Gastroesophageal sphincter (tissue), 3 donors: ENCODE results near the gene GPRC5B.

Experiments used
- CTCF ChIP-seq, 4 experiments: fragments of 200-600 bp in 2 of 4; fragments of 450-650 bp in 2 of 4; sonication (generic) in 1 of 4; IDR thresholded peaks; one replicate each; pipeline ENCODE4 v1.5.1; 2017 to 2019; ENCODE audit warnings: antibody characterized with exemption in 4 of 4, mild to moderate bottlenecking in 2 of 4, moderate library complexity in 2 of 4
- EP300 ChIP-seq: sonication (generic); formaldehyde crosslinking; IDR thresholded peaks from one replicate; pipeline ENCODE4 v1.6.1; 2017; ENCODE audit warnings: antibody characterized with exemption, mild to moderate bottlenecking
- POLR2A ChIP-seq, 2 donors: fragments of 450-650 bp; IDR thresholded peaks; one replicate each; pipeline ENCODE4 v1.6.1; 2017; ENCODE audit warnings: antibody characterized with exemption in 2 of 2, mild to moderate bottlenecking in 2 of 2, moderate library complexity in 1 of 2
- POLR2AphosphoS5 ChIP-seq: sonication (generic); formaldehyde crosslinking; IDR thresholded peaks from one replicate; pipeline ENCODE4 v1.6.1; 2017; ENCODE audit warnings: antibody characterized with exemption

- TF ChIP-seq CTCF (IDR thresholded peaks at IDR 0.05) (no peak), POLR2A (IDR thresholded peaks at IDR 0.05) (no peak), POLR2AphosphoS5 (no peak), EP300 (no peak)
Measured at GRCh38 chr16:19874851-19875546, 9.6 kb downstream of the GPRC5B start.
